Measurements from ENCODE around the gene CHST8. TPM values are rescaled to one million over a fixed set of nuclear protein-coding genes. Genes with fewer than 3 reads are reported as not detected.

CHST8 gene
- total RNA-seq, 1 donor from 2014 or later, result not detected

DNA sequence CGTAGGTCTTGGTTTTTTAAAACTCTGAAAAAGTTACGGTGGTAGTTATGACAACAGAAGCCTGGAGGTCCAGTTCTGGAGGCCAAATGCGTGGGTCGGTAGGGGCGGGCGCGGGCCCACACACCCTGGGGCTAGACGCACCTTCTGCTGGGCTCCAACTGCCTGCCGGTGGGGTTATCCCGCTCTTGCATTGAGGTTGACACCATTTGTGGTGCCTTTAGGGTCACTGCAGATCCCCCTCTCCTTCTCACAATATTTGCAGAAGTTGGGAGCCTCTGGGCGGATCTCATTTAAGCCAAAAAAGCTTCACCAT lies 81.6 kb downstream of the CHST8 start:
- no peak for DNase-seq (ENCODE audit: low spot score in 2 of 2)
- Histone ChIP-seq H3K36me3 (no peaks in the 10 kb centered on the region), H3K4me3 (no peak overlapping the region), H3K4me1 (no peaks in the 10 kb centered on the region), H3K9me3 (no peaks in the 10 kb centered on the region), H3K27ac (no peak overlapping the region), H3K27me3 (no peaks in the 10 kb centered on the region)
- intact Hi-C loops (cut with DNase I), result no loop called here
- no peak for TF ChIP-seq CTCF (IDR thresholded peaks at IDR 0.05)

- no peak for TF ChIP-seq CTCF (IDR thresholded peaks at IDR 0.05)
- intact Hi-C loops (cut with DNase I), result no loop called here
- Histone ChIP-seq H3K27ac (no peak overlapping the region), H3K36me3 (no peaks in the 10 kb centered on the region), H3K9me3 (no peaks in the 10 kb centered on the region), H3K27me3 (no peaks in the 10 kb centered on the region), H3K4me3 (no peak overlapping the region), H3K4me1 (no peaks in the 10 kb centered on the region)
- DNase-seq (ENCODE audit: low spot score in 2 of 2), result no peak
These were observed 82.1 kb downstream of the CHST8 start for GRCh38 chr19:33703821-33704220.

DNA sequence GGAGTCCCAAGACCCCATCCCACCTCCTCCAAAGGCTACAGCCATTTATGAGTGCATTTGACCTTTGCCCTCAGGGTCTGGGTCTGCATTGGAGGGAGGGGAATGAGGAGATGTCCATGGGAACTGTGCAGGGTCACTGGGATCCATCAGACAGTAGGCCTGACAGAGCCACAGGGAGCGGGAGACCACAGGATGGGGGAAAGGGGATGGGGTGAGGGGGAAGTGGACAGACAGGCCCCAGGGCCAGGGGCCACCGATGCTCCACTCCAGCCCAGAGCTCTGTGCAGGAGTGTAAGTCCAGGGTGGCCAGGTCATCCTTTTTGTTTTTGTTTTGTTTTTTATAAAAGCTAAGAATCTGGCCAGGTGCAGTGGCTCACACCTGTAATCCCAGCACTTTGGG lies 82.5 kb downstream of the CHST8 start:
- no peak for TF ChIP-seq CTCF (IDR thresholded peaks at IDR 0.05)
- H3K4me3 ChIP-seq, result no peak overlapping the region
- H3K27me3 ChIP-seq, result no peaks in the 10 kb centered on the region
- H3K9me3 ChIP-seq, result no peaks in the 10 kb centered on the region
- no peak overlapping the region for H3K27ac ChIP-seq
- no peaks in the 10 kb centered on the region for H3K4me1 ChIP-seq
- no peak for DNase-seq (ENCODE audit: low spot score in 2 of 2)
- no peaks in the 10 kb centered on the region for H3K36me3 ChIP-seq
- intact Hi-C loops (cut with DNase I), result no loop called here

- Histone ChIP-seq H3K4me1 (no peaks in the 10 kb centered on the region), H3K4me3 (no peak overlapping the region), H3K27me3 (no peaks in the 10 kb centered on the region), H3K36me3 (no peaks in the 10 kb centered on the region), H3K27ac (no peak overlapping the region), H3K9me3 (no peaks in the 10 kb centered on the region)
- no peak for DNase-seq (ENCODE audit: low spot score in 2 of 2)
- TF ChIP-seq CTCF (IDR thresholded peaks at IDR 0.05), result no peak
- intact Hi-C loops (cut with DNase I), result no loop called here
These were observed 83.5 kb downstream of the CHST8 start for GRCh38 chr19:33705090-33705847.

DNA sequence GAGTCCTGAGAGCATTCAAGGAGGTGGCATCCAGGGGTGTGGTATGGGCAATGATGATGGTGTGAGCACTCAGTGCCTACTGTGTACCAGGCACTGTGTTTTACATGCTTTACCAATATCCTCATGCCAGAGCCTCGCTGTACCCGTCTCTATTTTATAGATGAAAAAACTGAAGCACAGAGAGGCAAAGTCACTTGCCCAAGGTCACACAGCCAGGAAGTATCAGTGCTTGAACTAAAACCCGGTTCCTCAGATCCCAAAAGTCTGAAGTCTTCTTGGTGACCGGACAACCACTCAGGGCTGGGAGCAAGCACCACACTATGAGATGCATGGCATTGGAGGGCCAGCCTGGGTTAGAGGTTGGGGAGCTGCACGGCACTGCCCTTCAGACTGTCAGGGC lies 84.1 kb downstream of the CHST8 start:
- Histone ChIP-seq H3K27me3 (no peaks in the 10 kb centered on the region), H3K9me3 (no peaks in the 10 kb centered on the region), H3K4me1 (no peaks in the 10 kb centered on the region), H3K27ac (no peak overlapping the region), H3K36me3 (no peaks in the 10 kb centered on the region), H3K4me3 (no peak overlapping the region)
- TF ChIP-seq CTCF (IDR thresholded peaks at IDR 0.05), result no peak
- intact Hi-C loops (cut with DNase I), result no loop called here
- DNase-seq (ENCODE audit: low spot score in 2 of 2), result no peak

DNA sequence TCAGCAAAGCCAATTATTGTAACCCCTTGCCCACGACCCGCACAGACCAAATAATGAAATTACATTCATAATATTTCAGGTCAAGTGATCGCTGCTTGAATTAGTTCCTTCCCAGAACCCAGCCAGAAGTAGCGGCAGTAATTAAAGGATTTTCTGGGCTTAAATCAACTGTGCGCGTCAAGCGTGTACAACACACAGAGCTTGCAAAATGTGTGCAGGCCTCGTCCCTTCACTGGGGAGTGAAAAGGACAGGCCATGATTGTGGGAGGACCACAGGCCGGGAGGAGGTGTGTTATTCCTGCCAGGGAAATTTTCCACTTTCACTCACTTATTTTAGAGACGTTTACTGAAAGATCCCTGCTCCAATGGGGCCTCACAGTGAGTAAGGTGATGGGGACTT lies 84.9 kb downstream of the CHST8 start:
- H3K36me3 ChIP-seq, result no peaks in the 10 kb centered on the region
- no peak for TF ChIP-seq CTCF (IDR thresholded peaks at IDR 0.05)
- H3K27me3 ChIP-seq, result no peaks in the 10 kb centered on the region
- intact Hi-C loops (cut with DNase I), result no loop called here
- no peak overlapping the region for H3K4me3 ChIP-seq
- no peak for DNase-seq (ENCODE audit: low spot score in 2 of 2)
- no peaks in the 10 kb centered on the region for H3K4me1 ChIP-seq
- H3K9me3 ChIP-seq, result no peaks in the 10 kb centered on the region
- H3K27ac ChIP-seq, result no peak overlapping the region
